Gastroesophageal sphincter (tissue), 4 donors: ENCODE results near the gene OR1K1. TPM values are rescaled to one million over a fixed set of nuclear protein-coding genes. Genes with fewer than 3 reads are reported as not detected.

Experiments used
- ATAC-seq: fragments of 150-250 bp; one replicate; pipeline ENCODE4 v1.9.1; 2016; ENCODE audit warnings: mild to moderate bottlenecking, moderate library complexity
- H3K27ac ChIP-seq, 4 donors: fragments of 200-600 bp; sonication (generic) in 3 of 4; 1 replicate in 3 of 4; 2 replicates in 1 of 4; pipeline ENCODE4 v1.5.1; 2016 to 2019
- H3K27me3 ChIP-seq: fragments of 200-600 bp; sonication (generic); one replicate; pipeline ENCODE4 v1.5.1; 2019
- H3K36me3 ChIP-seq, 2 donors: fragments of 200-600 bp; sonication (generic); one replicate each; pipeline ENCODE4 v1.5.1; 2019; ENCODE audit warnings: control low read depth in 1 of 2
- H3K4me1 ChIP-seq, 3 donors: fragments of 200-600 bp; sonication (generic); 1 replicate in 2 of 3; 2 replicates in 1 of 3; pipeline ENCODE4 v1.5.1; 2016 to 2019; ENCODE audit warnings: control low read depth in 2 of 3
- H3K4me3 ChIP-seq, 2 donors: fragments of 200-600 bp; sonication (generic); one replicate each; pipeline ENCODE4 v1.5.1; 2019; ENCODE audit warnings: mild to moderate bottlenecking in 1 of 2, moderate library complexity in 1 of 2
- H3K9me3 ChIP-seq, 3 donors: fragments of 200-600 bp; sonication (generic); one replicate each; pipeline ENCODE4 v1.5.1; 2017 to 2019; ENCODE audit warnings: control low read depth in 2 of 3
- CTCF ChIP-seq, 4 experiments: fragments of 200-600 bp in 2 of 4; fragments of 450-650 bp in 2 of 4; sonication (generic) in 1 of 4; IDR thresholded peaks; one replicate each; pipeline ENCODE4 v1.5.1; 2017 to 2019; ENCODE audit warnings: antibody characterized with exemption in 4 of 4, mild to moderate bottlenecking in 2 of 4, moderate library complexity in 2 of 4
- POLR2A ChIP-seq, 2 donors: fragments of 450-650 bp; IDR thresholded peaks; one replicate each; pipeline ENCODE4 v1.6.1; 2017; ENCODE audit warnings: antibody characterized with exemption in 2 of 2, mild to moderate bottlenecking in 2 of 2, moderate library complexity in 1 of 2
- POLR2AphosphoS5 ChIP-seq: sonication (generic); formaldehyde crosslinking; IDR thresholded peaks from one replicate; pipeline ENCODE4 v1.6.1; 2017; ENCODE audit warnings: antibody characterized with exemption
- WGBS, 2 donors: methylation state at CpG; one replicate each; pipeline ENCODE4 v1.1.5; 2018; ENCODE audit warnings: low coverage in 1 of 2; 5-methylcytosine and 5-hydroxymethylcytosine counted together
- total RNA-seq, 4 donors: library from RNA; depleted of rRNA; stranded (reverse); fragments of >200 nt; gene quantifications; one replicate each; pipeline ENCODE4 v1.1.0, GENCODE V29; 2016

OR1K1 gene
- total RNA-seq, 4 donors from 2014 or later, result not detected

GRCh38 chr9:122848256-122848943 lies 48.5 kb downstream of the OR1K1 start:
- H3K9me3 ChIP-seq, result no peaks in the 10 kb centered on the region
- no peak overlapping the region for H3K27ac ChIP-seq
- WGBS, 2 donors, result 68 to 79% methylated on average over 2 of the region's 2 CpGs
- peaks cover 0 to 3% (median 0%) of the 10 kb centered on the region in 3 donors for H3K4me1 ChIP-seq
- H3K27me3 ChIP-seq, result no peaks in the 10 kb centered on the region
- H3K36me3 ChIP-seq, result peaks cover 0 to 85% of the 10 kb centered on the region in 2 donors
- TF ChIP-seq POLR2AphosphoS5, result no peak
- no peak for TF ChIP-seq POLR2A (IDR thresholded peaks at IDR 0.05)
- TF ChIP-seq CTCF (IDR thresholded peaks at IDR 0.05), result no peak
- ATAC-seq, result no peak
- no peak overlapping the region for H3K4me3 ChIP-seq

Other genes with a start within 250 kb of the OR1K1 start
- not detected for gene OR1N2, start 247.0 kb upstream of the OR1K1 start, total RNA-seq
- not detected for gene OR1L8, start 216.7 kb upstream of the OR1K1 start, total RNA-seq
- gene OR1Q1, start 185.4 kb upstream of the OR1K1 start, total RNA-seq, result not detected
- gene OR1B1, start 142.5 kb upstream of the OR1K1 start, total RNA-seq, result not detected
- not detected for gene OR1L1, start 138.4 kb upstream of the OR1K1 start, total RNA-seq
- gene OR1L3, start 125.0 kb upstream of the OR1K1 start, total RNA-seq, result not detected
- not detected for gene OR1L4, start 76.1 kb upstream of the OR1K1 start, total RNA-seq
- gene OR1L6, start 57.8 kb upstream of the OR1K1 start, total RNA-seq, result not detected
- not detected for gene OR5C1, start 11.2 kb upstream of the OR1K1 start, total RNA-seq
- 10 to 100 TPM; 15.3 to 24.4 (median 17.3) TPM for gene PDCL, start 28.5 kb downstream of the OR1K1 start, total RNA-seq
- gene RC3H2, start 105.2 kb downstream of the OR1K1 start, total RNA-seq, result 10 to 100 TPM; 50.6 to 70.7 (median 68.7) TPM
- gene ZBTB6, start 113.2 kb downstream of the OR1K1 start, total RNA-seq, result 10 to 100 TPM in 2 of 4 donors, 1 to 10 TPM in 2; 7.4 to 10.9 (median 9.8) TPM
- 10 to 100 TPM in 2 of 4 donors, 1 to 10 TPM in 2; 9.2 to 14.0 (median 10.8) TPM for gene ZBTB26, start 131.4 kb downstream of the OR1K1 start, total RNA-seq
- 100 to 1,000 TPM in 1 of 4 donors, 10 to 100 TPM in 3; 61.2 to 139 (median 82.9) TPM for gene RABGAP1, start 140.9 kb downstream of the OR1K1 start, total RNA-seq
- 1 to 10 TPM in 3 of 4 donors, under 1 TPM in 1; 0.39 to 4.2 (median 3.2) TPM for gene GPR21, start 233.5 kb downstream of the OR1K1 start, total RNA-seq